ENCODE data around the gene LLGL1.

LLGL1 gene

DNA sequence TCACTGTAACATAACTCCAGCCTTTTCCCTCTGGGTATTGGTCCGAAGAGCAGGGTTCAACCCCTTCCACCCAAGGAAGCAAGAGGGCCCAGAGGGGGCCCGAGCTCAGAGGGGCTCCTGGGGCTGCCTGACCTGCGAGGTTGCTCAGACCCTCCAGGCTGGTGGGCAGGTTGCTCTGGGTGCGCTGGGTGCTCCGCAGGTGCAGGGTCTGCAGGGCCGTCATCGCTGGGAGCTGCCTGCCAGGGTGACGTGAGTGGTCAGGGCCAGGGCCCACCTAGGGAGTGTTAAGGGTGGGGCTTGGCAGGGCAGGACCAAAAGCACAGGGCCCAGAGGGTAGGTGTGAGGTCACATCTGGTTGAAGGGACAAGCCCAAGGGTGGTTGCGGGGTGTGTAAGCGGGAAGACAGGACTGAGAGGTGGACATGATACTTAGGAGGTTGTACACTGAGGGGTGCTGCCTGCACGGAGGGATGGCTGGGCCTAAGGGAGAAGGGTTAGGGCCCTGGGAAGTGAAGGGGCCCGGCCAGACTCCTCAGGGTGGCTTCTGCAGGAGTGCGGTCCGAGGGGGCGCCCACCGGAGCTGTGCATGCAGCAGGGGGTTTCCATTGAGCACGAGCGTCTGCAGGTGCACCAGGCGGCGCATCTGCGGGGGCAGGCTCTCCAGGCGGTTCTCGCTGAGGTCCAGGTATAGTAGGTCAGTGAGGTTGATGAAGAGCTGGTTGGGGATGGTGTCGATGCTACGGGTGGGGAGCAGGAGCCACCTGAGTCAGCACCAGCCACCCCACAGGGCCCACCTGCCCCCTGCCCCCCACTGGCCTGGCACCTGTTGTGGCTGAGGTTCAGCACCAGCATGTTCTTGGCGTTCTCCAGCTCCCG, 28.7 kb downstream of the LLGL1 start:
- DNase-seq: no peak

DNA sequence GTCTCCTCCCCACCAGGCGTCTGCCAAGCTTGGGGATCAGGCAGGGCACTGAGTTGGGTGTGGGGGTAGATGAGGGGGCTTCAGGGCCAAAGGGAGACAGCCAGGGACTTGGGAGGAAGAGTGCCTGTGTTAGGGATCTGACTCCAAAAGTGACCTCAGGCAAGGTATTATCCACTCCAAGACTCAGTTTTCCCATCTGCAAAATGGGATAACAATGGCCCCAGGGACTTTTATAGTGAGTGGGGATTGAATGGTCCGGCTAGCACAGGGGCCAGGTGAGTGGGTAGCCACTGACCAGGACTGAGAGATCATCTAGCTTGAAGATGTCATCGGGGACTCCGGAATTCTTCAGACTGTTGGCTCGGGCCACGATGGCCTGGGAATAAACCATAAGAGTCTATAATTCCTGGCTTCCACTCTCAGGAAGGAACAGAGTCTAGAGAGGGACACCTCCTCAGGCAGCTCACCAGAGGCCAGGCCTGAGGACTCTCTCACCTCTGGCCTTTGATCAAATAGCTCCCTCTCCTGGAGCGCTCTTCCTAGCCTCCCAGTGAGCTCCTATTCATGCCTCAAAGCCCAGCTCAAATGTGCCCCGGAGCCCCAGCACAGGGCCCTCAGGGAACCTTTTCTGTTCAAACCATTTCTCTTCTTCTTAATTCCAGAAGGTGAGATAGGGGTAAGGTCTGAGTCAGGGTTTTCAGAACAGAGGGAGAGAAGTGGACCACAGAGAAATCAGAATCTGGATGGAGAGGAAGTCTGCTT, 29.6 kb downstream of the LLGL1 start:
- no peak for DNase-seq

DNA sequence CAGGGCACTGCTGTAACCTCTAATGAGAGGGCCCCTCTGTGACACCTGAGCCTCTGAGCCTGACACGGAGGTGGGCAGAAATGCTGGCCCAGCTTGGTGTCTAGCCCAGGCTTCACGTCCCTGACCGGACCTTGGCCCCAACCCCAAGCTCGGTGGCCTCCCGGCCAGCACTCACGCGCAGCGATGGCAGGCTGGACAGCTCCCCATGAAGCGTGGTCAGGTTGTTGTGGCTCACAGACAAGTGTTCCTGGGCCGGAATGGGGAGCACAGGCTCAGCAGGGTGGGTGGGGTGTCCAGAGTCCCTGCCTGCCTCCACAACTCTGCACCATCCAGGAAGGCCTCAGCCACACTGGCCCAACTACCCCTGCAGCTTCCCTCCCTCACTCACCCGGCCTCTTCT, 30.9 kb downstream of the LLGL1 start:
- DNase-seq: no peak

DNA sequence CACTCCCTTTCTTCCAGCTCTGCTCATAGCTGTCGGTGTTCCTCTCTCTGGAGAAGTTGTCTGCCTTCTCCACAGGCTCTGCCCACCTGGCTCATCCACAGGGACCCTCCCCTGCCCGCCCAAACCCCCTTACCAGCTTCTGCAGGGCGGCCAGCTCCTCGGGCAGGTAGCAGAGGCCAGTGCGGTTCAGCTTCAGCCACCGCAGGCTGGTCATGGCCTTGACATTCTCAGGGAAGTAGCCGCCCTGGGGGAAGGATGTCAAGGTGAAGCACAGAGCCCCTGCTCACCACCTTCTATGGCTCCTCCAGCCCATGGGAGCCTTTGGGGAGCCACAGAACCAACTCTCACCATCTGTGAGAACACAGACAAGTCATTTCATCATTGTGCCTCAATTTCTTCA, 31.3 kb downstream of the LLGL1 start:
- DNase-seq: no peak

DNA sequence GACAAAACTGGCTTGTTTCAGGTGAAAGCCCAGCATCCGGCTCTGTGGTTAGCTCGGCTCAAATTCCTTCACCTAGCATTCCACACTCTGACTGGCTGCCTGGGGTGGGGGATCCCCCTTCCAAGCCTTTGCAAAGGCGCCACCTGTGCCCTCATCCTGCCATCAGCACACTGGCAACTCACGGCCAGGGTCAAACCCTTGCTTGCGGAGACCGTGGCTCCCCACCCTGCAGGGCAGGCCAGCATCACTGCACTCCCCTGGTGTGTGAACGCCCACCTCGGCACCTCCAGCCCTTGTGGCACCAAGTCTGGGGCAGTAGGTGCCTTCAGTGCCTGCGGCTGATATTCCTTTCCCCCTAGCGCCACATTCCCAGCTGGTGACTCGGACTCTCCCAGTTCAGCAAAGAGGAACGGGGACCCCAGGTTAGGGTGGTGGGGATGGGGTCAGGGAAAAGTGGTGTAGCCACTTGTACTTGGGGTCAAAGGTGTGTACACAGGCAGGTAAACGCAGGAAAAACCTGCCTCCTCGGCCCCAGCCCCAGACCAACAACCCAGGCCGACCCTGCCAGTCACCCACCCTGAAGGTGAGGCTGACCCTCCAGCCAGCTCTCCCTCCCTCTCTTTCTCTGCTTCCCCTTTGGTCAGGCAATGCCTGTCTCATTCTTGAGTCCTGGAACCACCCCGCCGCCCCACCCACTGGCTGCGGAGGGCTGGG, 32.0 kb downstream of the LLGL1 start:
- peak; percentile 47 to 58 for DNase-seq

DNA sequence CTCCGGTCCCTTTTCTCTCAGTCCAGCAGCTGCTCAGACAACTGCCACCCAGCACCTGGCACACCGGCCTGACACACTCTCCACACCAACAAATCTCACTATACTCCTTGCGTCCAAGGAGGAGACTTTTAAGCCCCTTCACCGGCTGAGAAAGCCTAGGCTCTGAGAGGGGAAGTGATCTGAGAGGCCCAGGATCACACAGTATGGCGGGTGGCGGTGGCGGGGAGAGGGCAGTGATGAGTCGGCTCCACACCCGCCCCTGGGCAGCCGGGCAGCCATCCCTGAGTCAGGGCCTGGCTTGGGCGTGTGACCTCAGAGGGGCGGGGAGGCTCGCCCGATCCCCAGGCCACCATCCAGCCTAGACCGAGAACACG, 32.5 kb downstream of the LLGL1 start:
- peak; percentile 64 to 68 for DNase-seq

DNA sequence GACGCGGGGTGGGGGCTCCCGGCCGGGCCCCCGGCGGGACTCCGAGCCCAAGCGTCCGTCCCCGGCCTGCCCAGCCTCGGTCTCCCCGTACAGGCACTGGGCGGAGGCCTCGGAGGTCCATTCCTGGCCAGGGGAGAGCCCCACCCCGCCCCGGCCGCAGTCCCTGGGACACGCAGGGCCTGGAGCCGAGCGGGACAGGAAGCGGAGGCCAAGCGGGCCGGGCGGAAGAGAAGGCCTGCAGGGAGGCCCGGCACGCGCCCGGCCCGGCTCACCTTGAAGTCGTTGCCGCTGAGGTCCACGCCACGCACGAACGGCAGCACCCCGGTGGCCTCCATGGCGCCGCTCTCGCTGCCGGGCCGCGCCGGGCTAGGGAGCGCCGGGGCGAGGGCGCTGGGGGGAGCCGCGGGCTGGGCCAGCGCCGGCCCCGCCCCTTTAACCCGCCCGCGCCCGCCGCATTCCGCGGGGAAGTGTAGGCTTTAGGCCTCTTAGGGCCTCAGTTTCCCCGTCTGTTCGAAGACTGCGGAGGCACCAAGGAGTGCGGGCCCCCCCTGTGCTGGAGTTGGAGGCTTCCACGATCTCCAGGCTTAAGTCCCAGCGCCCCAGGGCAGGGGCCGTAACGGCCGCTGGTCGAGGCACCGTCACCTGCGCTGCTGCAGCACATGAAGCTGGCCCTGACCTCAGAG, 33.1 kb downstream of the LLGL1 start, which contains the start of gene FLII:
FLII (minus strand) TSS at position 383 of the 683 bp plus-strand sequence; CDS start at position 335, 48 bp downstream.
- DNase-seq: peak; percentile 57 to 60

DNA sequence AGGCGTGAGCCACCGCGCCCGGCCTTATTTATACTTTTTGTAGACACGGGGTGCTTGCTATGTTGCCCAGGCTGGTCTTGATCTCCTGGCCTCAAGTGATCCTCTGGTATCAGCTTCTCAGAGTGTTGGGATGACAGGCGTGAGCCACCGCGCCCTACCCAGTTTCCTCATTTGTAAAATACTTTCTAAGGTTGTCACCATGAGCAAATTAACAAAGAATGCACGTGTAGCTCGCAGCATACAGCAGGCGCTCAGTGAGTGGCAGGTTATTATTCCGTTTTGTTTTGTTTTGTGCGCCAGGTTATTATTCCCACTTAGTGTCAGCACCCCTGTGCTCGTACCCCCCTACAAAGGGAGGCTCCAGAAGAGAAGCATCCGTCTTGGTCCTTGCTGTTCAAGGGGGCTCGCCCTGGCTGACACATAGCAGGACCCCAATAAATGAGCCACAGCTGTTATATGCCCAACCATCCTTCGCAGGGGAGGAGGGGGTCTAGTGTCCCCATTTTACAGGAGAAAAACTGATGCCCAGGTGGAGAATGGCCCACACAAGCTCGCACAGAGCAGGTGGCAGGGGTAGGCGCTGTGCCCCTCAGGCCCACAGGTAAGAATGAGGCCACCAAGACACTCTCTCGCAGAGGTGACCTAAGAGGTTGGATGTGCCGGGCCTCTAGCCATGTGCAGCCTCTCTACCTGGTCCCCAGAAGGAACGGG, 34.3 kb downstream of the LLGL1 start:
- DNase-seq: no peak

DNA sequence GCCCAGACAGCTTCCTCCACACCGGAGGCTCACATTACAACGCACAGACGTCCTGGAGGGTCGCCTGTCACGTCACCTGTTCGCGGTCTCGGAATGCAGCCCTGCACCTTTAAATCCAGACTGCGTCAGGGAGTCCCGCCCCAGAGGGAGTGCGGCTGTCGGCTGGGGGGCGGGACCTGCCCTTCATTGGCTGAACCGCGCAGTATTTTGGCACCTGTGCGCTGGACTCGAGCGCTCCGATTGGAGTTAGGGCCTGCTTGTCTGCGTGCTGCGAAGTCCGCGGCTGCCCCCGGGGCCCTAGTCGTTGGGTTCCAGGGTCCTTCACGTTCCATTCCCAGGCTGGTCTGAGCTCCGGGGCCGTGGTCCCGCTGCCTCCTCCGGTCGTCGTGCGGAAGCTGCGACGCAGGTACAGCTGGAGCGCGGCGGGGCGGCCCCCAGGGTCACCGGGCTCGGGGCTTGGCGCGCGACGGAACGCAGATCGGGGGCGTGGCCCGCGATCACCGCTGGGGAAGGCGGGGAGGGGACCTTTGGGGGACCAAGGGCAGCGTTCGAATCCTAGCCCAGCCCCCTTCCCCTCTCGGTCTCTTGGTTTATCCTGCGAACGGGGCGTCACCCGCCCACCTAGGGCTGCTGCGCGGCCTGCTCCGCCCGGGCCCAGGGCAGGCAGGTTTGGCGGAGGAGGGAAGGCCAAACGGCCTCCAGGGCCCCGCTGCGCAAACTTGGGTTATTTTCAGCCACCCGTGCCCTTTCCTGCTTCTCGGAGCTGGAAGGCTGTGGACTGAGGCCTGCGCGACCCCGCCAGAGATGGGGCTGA, 35.1 kb downstream of the LLGL1 start, which contains the start of gene MIEF2:
MIEF2 (plus strand) TSS at position 331 of the 814 bp plus-strand sequence. CDS start 2,059 bp downstream, outside the sequence.
- peak; percentile 93 to 95 for DNase-seq

DNA sequence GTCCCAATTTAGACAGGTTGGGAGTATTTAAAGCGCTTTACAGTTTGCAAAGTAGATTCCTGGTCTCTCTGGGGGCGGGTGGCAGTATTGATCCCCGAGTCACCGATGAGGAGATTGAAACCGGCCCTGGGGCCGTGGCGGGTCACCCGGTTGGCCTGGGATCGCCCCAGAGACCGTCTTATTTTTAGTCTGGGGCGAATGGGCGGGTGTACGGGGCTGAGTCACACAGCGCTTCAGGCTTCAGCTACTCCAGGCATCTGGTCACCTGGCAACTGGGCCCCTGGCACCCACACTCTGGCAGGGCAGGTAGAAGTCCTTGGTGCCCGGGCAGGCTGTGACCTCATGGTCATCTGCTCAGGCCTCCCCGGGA, 35.7 kb downstream of the LLGL1 start:
- peak; percentile 49 to 58 for DNase-seq

DNA sequence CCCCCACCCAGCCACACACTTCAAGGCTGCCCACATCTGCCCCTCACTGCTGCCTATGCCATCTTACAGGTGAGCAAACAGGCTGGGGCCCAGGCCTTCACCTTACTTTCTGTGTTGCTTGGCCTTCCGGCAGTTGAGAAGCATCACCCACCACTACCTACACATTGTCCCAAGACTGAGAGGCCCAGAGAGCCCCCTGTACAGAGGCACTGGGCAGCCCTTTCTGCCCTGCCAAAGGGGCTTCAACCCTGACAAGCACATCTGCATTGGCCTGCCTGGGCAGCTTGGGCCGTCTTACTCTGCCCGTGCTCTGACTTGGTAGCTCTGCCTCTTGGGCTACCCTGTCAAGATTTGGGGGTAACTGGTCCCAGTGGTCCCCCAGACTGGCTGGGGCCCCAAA, 36.2 kb downstream of the LLGL1 start:
- no peak for DNase-seq

DNA sequence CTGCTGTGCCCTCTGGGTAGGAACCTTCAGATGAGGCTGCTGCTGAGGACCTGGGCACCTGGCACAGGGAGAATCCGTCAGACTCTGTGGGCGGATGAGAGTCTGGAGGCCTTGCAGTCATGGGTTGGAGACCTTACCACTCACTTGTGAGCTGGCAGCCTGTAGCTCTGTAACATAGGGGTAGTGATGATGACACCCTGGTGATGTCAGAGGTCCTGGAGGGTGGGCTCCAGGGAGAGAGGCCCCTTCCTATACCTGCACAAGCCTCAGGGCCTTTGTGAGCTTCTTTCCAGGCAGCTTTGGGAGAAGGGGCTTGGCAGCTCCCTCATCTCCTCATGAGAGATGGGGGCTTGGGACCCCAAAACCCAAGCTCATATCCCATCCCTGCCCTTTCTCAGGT, 36.7 kb downstream of the LLGL1 start:
- no peak for DNase-seq

DNA sequence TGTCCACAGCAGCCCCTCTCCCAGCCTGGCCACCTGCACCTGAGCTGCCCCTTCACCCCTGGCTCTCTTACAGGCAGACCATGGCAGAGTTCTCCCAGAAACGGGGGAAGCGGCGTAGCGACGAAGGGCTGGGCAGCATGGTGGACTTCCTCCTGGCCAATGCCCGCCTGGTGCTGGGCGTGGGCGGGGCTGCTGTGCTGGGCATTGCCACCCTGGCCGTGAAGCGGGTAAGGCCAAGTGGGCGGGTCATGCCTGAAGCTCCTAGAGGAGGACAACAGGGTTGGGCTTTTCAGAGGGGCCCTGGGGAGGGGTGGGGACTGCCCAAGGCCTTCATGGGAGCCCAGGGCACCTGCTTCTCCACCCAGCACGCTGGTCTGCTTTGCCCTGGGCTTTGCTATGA, 37.2 kb downstream of the LLGL1 start:
- no peak for DNase-seq

DNA sequence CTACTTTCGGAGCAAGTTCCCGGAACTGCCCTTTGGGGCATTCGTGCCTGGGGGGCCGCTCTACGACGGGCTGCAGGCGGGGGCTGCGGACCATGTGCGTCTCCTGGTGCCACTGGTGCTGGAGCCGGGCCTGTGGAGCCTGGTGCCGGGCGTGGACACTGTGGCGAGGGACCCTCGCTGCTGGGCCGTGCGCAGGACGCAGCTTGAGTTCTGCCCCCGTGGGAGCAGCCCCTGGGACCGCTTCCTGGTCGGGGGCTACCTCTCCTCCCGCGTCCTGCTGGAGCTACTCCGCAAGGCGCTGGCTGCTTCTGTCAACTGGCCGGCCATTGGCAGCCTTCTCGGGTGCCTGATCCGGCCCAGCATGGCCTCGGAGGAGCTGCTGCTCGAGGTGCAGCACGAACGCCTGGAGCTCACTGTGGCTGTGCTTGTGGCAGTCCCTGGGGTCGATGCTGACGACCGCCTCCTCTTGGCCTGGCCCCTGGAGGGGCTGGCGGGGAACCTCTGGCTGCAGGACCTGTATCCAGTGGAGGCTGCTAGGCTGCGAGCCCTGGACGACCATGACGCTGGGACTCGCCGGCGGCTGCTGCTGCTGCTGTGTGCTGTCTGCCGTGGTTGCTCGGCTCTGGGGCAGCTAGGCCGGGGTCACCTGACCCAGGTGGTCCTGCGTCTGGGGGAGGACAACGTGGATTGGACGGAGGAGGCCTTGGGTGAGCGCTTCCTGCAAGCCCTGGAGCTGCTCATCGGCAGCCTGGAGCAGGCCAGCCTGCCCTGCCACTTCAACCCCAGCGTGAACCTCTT, 38.6 kb downstream of the LLGL1 start:
- no peak for DNase-seq

DNA sequence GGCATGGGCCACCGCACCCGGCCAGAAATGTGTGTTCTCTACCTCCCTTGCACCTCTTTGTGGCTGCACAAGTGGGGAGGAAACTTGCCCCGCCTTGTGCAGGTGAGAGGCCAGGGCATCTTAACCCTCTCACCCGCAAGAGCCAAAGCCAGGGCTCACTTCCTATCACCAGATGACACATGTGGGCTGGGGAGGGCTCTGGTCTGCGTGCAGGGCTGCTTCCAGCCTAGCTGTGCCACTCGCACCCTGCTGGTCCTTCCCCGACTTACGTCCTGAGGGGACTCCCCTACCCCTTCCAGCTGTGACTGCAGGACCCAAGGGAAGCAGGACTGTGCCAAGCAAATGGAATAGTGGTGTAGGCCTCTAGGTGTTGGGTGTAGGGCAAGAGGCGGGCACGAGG, 41.9 kb downstream of the LLGL1 start:
- no peak for DNase-seq

DNA sequence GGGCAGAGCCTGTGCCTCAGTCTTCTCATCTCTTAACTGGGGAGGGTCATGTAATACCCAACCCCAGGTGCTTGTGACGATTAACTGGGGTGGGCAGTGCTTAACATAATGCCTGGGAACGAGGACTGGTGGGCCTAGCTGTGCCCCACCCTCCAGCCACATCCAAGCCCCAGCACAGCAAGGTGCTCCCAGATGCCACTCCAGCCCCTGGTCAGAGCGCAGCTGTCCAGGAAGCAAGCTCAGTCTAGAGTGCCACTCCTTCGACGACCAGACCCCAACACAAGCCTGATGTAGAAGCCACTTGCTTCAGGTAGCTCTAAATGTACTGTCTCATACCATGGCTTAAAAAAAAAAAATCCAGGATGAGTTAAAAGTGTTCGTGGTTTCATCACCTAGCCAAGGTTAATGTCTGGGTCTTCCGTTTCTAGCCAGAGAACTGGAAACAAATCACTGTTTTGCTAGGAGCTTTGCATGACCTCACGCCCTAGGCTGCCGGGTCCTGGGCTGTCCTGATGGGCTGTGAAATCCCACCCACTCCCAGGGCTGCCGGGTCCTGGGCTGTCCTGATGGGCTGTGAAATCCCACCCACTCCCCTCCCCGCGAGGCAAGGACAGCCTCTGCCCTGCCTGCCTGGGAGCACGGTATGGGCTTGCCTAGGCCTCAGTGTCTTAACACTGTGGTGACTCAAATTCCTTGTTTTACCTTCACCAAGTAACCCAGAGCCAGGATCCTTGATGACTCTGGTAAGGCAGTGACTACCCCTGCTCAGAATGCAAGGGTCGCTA, 42.7 kb downstream of the LLGL1 start:
- DNase-seq: no peak

DNA sequence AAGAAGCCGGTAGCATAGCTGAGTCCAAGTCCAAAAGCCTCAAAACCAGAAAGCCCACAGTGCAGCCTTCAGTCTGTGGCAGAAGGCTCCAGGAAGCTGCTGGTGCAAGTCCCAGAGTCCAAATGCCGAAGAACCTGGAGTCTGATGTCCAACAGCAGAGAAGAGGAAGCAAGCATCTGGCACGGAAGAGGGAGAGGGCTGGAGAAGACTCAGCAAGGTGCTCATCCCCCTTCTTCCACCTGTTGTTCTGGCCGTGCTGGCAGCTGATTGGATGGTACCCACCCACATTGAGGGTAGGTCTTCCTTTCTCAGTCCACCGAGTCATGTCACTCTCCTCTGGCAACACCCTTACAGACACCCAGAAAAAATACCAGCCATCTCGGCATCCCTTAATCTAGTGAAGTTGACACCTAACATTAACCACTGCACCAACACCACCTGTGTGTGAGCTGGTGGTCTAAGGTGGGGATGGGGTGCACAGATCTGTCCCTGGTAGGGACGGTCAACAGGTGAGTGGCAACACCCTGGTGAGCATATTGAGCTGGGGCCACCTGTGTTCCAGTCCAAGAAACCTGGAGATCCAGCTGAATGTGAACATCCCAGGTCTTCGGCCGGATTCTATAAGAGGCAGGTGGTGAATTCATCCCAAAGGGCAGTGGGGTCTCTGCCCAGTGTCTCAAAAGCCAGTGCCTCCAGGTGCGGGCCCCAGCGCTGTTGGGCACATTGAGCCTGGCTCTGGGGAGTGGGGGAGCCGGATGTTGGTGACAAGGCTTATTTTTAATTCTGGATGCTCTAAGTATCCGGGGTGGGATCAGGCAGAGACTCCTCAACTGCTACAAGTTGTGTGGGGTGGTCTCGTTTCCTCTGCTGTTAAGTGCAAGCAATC, 44.9 kb downstream of the LLGL1 start:
- DNase-seq: no peak

DNA sequence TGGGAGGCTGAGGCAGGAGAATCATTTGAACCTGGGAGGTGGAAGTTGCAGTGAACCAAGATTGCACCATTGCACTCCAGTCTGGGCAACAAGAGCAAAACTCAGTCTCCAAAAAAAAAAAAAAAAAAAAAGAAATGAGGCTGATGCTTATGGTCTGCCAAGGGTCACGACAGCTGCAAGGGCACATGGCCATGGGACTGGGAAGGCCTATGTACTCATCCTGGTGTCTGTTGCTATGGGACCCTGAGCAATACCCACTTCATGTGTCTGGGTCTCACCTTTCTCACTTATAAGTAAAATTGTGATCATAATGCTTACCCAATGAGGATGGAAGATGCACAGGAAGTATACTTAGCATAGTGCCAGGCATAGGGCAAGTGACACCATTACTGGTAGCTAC, 51.6 kb downstream of the LLGL1 start:
- no peak for DNase-seq

All from activated CD4-positive, alpha-beta T cell treated with anti-CD3 and anti-CD28 coated beads, Interleukin-2, amount 50 U/mL, for 48 hours (primary cell).